Liver (tissue), 9 donors: ENCODE measurements around the gene IL4. TPM values are rescaled to one million over a fixed set of nuclear protein-coding genes. Genes with fewer than 3 reads are reported as not detected.

Experiments used
- DNase-seq: peaks from one replicate; pipeline ENCODE4 v3.0.0-alpha.2; 2017; ENCODE audit warnings: low spot score
- H3K27ac ChIP-seq, 2 donors: one replicate each; pipeline ENCODE4 v1.7.0; 2013; ENCODE audit warnings: inconsistent platforms in 2 of 2, low read length in 2 of 2, control low read depth in 1 of 2, low read depth in 1 of 2, mild to moderate bottlenecking in 1 of 2
- H3K27me3 ChIP-seq, 4 donors: one replicate each; pipeline versions ENCODE4 v1.6.1 to v1.7.0; 2013; ENCODE audit warnings: low read length in 3 of 4, inconsistent platforms in 1 of 4, mild to moderate bottlenecking in 1 of 4, moderate library complexity in 1 of 4; ENCODE audit not compliant: control insufficient read depth in 4 of 4, insufficient read depth in 4 of 4
- H3K36me3 ChIP-seq, 4 donors: one replicate each; pipeline versions ENCODE4 v1.6.1 to v1.7.0; 2013; ENCODE audit warnings: low read length in 3 of 4, mild to moderate bottlenecking in 3 of 4, low read depth in 1 of 4, moderate library complexity in 1 of 4; ENCODE audit not compliant: control insufficient read depth in 4 of 4, insufficient read depth in 3 of 4
- H3K4me1 ChIP-seq, 4 donors: one replicate each; pipeline versions ENCODE4 v1.6.1 to v1.7.0; 2013; ENCODE audit warnings: low read length in 3 of 4, mild to moderate bottlenecking in 3 of 4, moderate library complexity in 1 of 4; ENCODE audit not compliant: control insufficient read depth in 4 of 4, insufficient read depth in 4 of 4
- H3K4me3 ChIP-seq, 3 donors: one replicate each; pipeline versions ENCODE4 v1.6.1 to v1.7.0; 2013; ENCODE audit warnings: low read length in 3 of 3, control low read depth in 1 of 3, low read depth in 1 of 3, mild to moderate bottlenecking in 1 of 3
- H3K9ac ChIP-seq, 2 donors: one replicate each; pipeline ENCODE4 v1.7.0; 2013; ENCODE audit warnings: low read length in 2 of 2, mild to moderate bottlenecking in 2 of 2, moderate library complexity in 2 of 2, control low read depth in 1 of 2, low read depth in 1 of 2
- H3K9me3 ChIP-seq, 4 donors: one replicate each; pipeline versions ENCODE4 v1.6.1 to v1.7.0; 2013; ENCODE audit warnings: low read length in 3 of 4; ENCODE audit not compliant: control insufficient read depth in 4 of 4
- ATF3 ChIP-seq: IDR thresholded peaks from 2 replicates; pipeline ENCODE4 v1.6.1; 2016; ENCODE audit warnings: antibody characterized with exemption
- CTCF ChIP-seq: fragments of 150-350 bp; IDR thresholded peaks from 2 replicates; pipeline ENCODE4 v1.5.1; 2017; ENCODE audit warnings: improper control_type of control experiment, low read depth, low read length; ENCODE audit not compliant: missing input control
- EGR1 ChIP-seq, 2 donors: IDR thresholded peaks; 2 replicates each; pipeline ENCODE4 v1.6.1; 2016 to 2018; ENCODE audit warnings: antibody characterized with exemption in 2 of 2, low read depth in 2 of 2
- FOXA1 ChIP-seq: IDR thresholded peaks from 2 replicates; pipeline ENCODE4 v1.6.1; 2016; ENCODE audit warnings: antibody characterized with exemption
- FOXA2 ChIP-seq: IDR thresholded peaks from 2 replicates; pipeline ENCODE4 v1.6.1; 2016; ENCODE audit warnings: antibody characterized with exemption
- GABPA ChIP-seq, 2 donors: IDR thresholded peaks in 1 of 2; conservative IDR thresholded peaks in 1 of 2; 2 replicates each; pipeline ENCODE4 v1.6.1; 2016; ENCODE audit warnings: antibody characterized with exemption in 2 of 2, mild to moderate bottlenecking in 1 of 2, moderate library complexity in 1 of 2
- HNF4G ChIP-seq: IDR thresholded peaks from 2 replicates; pipeline ENCODE4 v1.6.1; 2016; ENCODE audit warnings: antibody characterized with exemption
- JUND ChIP-seq, 2 donors: IDR thresholded peaks; 2 replicates each; pipeline ENCODE4 v1.6.1; 2016; ENCODE audit warnings: antibody characterized with exemption in 2 of 2
- RAD21 ChIP-seq, 2 donors: IDR thresholded peaks; 2 replicates each; pipeline ENCODE4 v1.6.1; 2016; ENCODE audit warnings: antibody characterized with exemption in 2 of 2, mild to moderate bottlenecking in 2 of 2
- REST ChIP-seq: IDR thresholded peaks from 2 replicates; pipeline ENCODE4 v1.6.1; 2016; ENCODE audit warnings: antibody characterized with exemption, mild to moderate bottlenecking
- RXRA ChIP-seq, 2 donors: IDR thresholded peaks; 2 replicates each; pipeline ENCODE4 v1.6.1; 2017 to 2018; ENCODE audit warnings: antibody characterized with exemption in 2 of 2, mild to moderate bottlenecking in 1 of 2
- SP1 ChIP-seq: IDR thresholded peaks from 2 replicates; pipeline ENCODE4 v1.6.1; 2018; ENCODE audit warnings: antibody characterized with exemption, mild to moderate bottlenecking
- YY1 ChIP-seq: IDR thresholded peaks from 2 replicates; pipeline ENCODE4 v1.6.1; 2016; ENCODE audit warnings: antibody characterized with exemption, mild to moderate bottlenecking
- ZBTB33 ChIP-seq: IDR thresholded peaks from 2 replicates; pipeline ENCODE4 v1.6.1; 2016; ENCODE audit warnings: antibody characterized with exemption
- WGBS: extraction: QIAGEN DNeasy Blood & Tissue Kit; methylation state at CpG from one replicate; pipeline ENCODE4 v1.1.7; 2013; 5-methylcytosine and 5-hydroxymethylcytosine counted together
- polyA plus RNA-seq, 2 donors: library from polyadenylated mRNA; stranded (reverse) in 1 of 2; unstranded in 1 of 2; fragments of 200-250 nt in 1 of 2; fragments of >200 nt in 1 of 2; fragmentation: Nextera tagmentation in 1 of 2; extraction: Ambion mirVana in 1 of 2; gene quantifications; one replicate each; pipeline versions ENCODE4 v1.2.1 to v1.2.3, GENCODE V29; 2013 to 2015
- total RNA-seq, 2 donors: library from RNA; depleted of rRNA; stranded (reverse); fragments of >200 nt; gene quantifications; one replicate each; pipeline ENCODE4 v1.2.3, GENCODE V29; 2014
- donor health status: healthy.
- donor health status: healthy.
- donor health status: healthy.
- donor health status: healthy.
- donor health status: healthy.

IL4 gene
- total and polyA plus RNA-seq, 4 donors: not detected

- Histone ChIP-seq H3K9me3 (no peaks in the 10 kb centered on the region), H3K9ac (no peak overlapping the region), H3K36me3 (no peaks in the 10 kb centered on the region), H3K4me1 (no peaks in the 10 kb centered on the region), H3K4me3 (no peak overlapping the region), H3K27ac (no peak overlapping the region), H3K27me3 (no peaks in the 10 kb centered on the region)
- DNase-seq: no peak
- WGBS: 90% methylated on average over 14 of the region's 14 CpGs
- TF ChIP-seq EGR1 (IDR thresholded peaks at IDR 0.05; ENCODE audit: low read depth in 2 of 2) (no peak), ATF3 (no peak), RXRA (IDR thresholded peaks at IDR 0.05) (no peak), HNF4G (no peak), RAD21 (IDR thresholded peaks at IDR 0.05) (no peak), FOXA2 (no peak), REST (no peak), CTCF (no peak)
Observed at GRCh38 chr5:132668706-132669454, 4.9 kb upstream of the IL4 start.

- no peak for TF ChIP-seq SP1
- TF ChIP-seq JUND (IDR thresholded peaks at IDR 0.05): no peak
- no peak for TF ChIP-seq FOXA1
- TF ChIP-seq ZBTB33: no peak
- TF ChIP-seq YY1: no peak
- no peak for TF ChIP-seq HNF4G
- no peak for TF ChIP-seq GABPA (IDR thresholded peaks at IDR 0.05 in 1 of 2, conservative IDR thresholded peaks at IDR 0.05 in 1 of 2)
- no peak overlapping the region for H3K4me3 ChIP-seq
- H3K9ac ChIP-seq: no peak overlapping the region
Observed at GRCh38 chr5:132669455-132669820, 4.4 kb upstream of the IL4 start.

More at GRCh38 chr5:132669455-132669820, 4.4 kb upstream of the IL4 start:
- Histone ChIP-seq H3K9me3 (no peaks in the 10 kb centered on the region), H3K27ac (no peak overlapping the region), H3K4me1 (no peaks in the 10 kb centered on the region), H3K36me3 (no peaks in the 10 kb centered on the region), H3K27me3 (no peaks in the 10 kb centered on the region)
- no peak for DNase-seq
- 81% methylated on average over 7 of the region's 7 CpGs for WGBS
